DMS 273 treated with DMSO at 0.1 percent for 48 hours (cell line): ENCODE results near the gene FAM180B.

Source experiments
- DNase-seq: peaks from one replicate; lab custom pipeline; 2025; lab: John Stamatoyannopoulos, UW

Gene FAM180B

GRCh38 chr11:47569646-47570045 is 16.8 kb upstream of the FAM180B start:
- no peak for DNase-seq

- no peak for DNase-seq
Observed at GRCh38 chr11:47570651-47571356, 15.7 kb upstream of the FAM180B start.

GRCh38 chr11:47571357-47571729 is 15.1 kb upstream of the FAM180B start:
- DNase-seq, result no peak

- DNase-seq, result no peak
Observed at GRCh38 chr11:47571895-47572294, 14.6 kb upstream of the FAM180B start.

GRCh38 chr11:47572715-47573255 is 13.7 kb upstream of the FAM180B start:
- peak; percentile 27 for DNase-seq

GRCh38 chr11:47573321-47573720 is 13.2 kb upstream of the FAM180B start:
- DNase-seq, result no peak

GRCh38 chr11:47577460-47578041 is 8.9 kb upstream of the FAM180B start:
- DNase-seq, result no peak

GRCh38 chr11:47578524-47579494 is 7.7 kb upstream of the FAM180B start, which contains the start of the genes KBTBD4 and NDUFS3:
Gene KBTBD4, minus strand, starts transcription at chr11:47578970. Its CDS starts 19 bp downstream, at chr11:47578951.
Gene NDUFS3, plus strand, starts transcription at chr11:47579074. Its CDS starts 18 bp downstream, at chr11:47579092.
- peak; percentile 57 for DNase-seq

- DNase-seq, result no peak
Observed at GRCh38 chr11:47583844-47584243, 2.6 kb upstream of the FAM180B start.

- DNase-seq, result no peak
Observed at GRCh38 chr11:47587039-47587716, 700 bp downstream of the FAM180B start.

- DNase-seq, result no peak
Observed at GRCh38 chr11:47587723-47588326, 1.3 kb downstream of the FAM180B start.

GRCh38 chr11:47589118-47589517 is 2.6 kb downstream of the FAM180B start:
- DNase-seq, result no peak

- DNase-seq, result no peak
Observed at GRCh38 chr11:47589584-47589976, 3.1 kb downstream of the FAM180B start.

GRCh38 chr11:47589977-47590861 is 3.7 kb downstream of the FAM180B start:
- no peak for DNase-seq

- DNase-seq, result no peak
Observed at GRCh38 chr11:47591764-47592163, 5.3 kb downstream of the FAM180B start.

GRCh38 chr11:47592251-47592650 is 5.8 kb downstream of the FAM180B start:
- no peak for DNase-seq

- no peak for DNase-seq
Observed at GRCh38 chr11:47592970-47593369, 6.5 kb downstream of the FAM180B start.

- no peak for DNase-seq
Observed at GRCh38 chr11:47593492-47593933, 7.0 kb downstream of the FAM180B start.

GRCh38 chr11:47593934-47594855 is 7.7 kb downstream of the FAM180B start, which contains the start of gene C1QTNF4:
Gene C1QTNF4, minus strand, starts transcription at chr11:47594411. Its CDS starts 3,601 bp downstream, at chr11:47590810.
- DNase-seq, result no peak
